NOMO-1 treated with dmso at 0.1 percent for 144 hours (cell line): Measurements from ENCODE around the gene ATP5F1D.

Experiments used
- DNase-seq: peaks from one replicate; lab custom pipeline; 2025; ENCODE audit not compliant: unreplicated experiment; lab: John Stamatoyannopoulos, UW

The ATP5F1D gene

DNA sequence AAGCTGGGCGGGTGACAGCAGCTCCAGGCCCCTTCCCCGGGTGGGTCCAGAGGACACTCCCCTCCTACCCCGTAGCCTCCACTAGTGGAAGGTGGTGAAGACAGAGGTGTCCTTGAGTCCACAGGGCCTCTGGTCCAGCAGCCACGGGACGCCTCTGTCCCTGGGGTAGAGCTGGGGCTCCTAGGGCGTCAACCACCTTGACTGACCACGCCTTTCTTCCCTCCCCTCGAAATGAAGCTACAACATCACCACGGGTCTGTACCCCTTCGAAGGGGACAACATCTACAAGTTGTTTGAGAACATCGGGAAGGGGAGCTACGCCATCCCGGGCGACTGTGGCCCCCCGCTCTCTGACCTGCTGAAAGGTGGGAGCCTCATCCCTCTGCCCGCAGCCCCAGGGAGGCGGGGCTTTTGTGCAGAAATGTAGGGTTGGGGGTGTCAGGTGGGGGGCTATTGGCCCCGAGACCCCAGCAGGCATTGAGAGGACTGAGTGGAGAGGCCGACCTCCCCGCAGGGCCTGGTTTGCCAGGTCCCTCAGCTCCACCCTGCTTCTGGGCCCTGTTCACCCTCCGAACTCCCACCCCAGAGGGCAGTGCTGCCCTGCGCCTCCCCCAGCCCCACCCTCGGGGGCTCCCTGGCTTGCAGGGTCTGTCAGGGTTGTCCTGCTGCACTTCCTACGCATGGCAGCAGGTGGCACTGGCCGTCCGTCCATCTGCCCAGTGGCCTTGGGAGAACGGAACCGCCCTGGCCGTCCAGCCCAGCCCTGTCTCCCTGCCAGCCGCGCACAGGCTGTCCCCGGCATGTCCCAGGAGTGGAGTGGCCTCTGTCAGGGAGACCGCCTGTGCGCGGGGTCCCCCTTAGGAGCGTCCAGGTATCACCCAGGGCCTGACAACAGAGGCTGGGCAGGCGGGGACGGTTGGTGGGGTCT is 20.3 kb upstream of the ATP5F1D start:
- DNase-seq: no peak

DNA sequence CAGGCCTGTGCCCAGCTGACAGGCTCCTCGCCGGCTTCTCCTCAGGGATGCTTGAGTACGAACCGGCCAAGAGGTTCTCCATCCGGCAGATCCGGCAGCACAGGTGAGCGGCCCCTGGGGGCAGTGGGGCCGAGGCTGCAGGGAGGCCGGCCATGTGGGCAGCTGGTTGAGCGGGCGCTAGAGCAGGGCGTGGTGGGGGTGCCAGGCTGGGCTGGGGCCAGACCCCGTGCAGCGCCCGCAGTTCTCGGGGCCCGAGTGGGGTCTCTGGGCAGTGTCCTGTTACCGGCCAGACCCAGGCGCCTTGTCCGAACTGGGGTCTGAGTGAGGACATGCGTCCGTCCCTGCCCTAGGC is 19.7 kb upstream of the ATP5F1D start:
- no peak for DNase-seq

DNA sequence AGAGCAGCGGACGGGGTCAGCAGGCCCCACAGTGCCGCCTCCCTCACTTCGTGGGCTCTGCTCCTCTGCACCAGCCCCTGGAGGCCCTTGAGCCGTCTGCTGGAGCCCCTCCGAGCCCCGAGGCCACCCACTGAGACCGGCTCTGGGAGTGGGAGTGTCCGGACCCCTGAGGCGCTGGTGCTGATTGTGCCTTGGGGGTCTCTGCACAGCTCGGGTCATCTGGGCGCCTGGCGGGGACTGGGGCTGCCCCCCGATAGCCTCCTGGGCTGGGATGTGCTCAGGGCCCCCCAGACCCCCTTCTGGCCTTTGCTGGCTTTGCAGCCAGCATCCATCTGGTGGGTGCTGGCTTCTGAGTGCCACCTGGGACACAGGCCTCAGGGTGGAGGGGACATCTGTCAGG is 19.2 kb upstream of the ATP5F1D start:
- DNase-seq: no peak

DNA sequence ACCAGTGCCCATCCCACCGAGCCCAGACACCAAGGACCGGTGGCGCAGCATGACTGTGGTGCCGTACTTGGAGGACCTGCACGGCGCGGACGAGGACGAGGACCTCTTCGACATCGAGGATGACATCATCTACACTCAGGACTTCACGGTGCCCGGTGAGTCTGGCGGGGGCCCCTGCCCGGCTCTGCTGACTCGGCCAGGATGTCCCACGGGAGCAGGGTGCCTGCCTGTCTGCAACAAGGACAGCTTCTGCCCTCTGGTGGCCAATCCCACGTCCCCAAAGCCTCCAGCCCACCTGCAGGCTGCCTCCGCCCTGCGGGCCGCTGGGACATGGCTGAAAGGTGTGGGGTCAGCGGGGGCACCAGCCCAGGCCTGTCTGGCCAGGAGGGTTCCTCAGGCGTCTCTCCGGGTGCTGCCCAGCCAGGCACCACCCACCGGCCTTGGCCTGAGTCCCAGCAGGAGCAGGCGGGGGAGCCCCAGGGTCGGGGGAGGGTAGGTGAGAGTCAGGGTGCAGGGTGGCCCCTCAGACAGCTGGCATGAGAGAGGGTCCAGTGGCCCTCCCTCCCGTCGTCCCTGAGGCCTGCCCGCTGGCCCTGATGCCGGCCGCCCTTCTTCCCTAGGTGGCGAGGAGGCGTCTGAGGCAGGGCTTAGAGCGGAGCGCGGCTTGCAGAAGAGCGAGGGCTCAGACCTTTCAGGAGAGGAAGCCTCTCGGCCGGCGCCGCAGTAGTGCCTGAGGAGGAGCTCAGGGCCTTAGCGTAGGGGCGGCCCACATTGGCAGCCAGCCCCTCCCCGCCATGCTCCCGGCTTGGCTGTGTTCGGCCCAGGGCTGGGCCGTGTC is 18.3 kb upstream of the ATP5F1D start:
- DNase-seq: no peak

DNA sequence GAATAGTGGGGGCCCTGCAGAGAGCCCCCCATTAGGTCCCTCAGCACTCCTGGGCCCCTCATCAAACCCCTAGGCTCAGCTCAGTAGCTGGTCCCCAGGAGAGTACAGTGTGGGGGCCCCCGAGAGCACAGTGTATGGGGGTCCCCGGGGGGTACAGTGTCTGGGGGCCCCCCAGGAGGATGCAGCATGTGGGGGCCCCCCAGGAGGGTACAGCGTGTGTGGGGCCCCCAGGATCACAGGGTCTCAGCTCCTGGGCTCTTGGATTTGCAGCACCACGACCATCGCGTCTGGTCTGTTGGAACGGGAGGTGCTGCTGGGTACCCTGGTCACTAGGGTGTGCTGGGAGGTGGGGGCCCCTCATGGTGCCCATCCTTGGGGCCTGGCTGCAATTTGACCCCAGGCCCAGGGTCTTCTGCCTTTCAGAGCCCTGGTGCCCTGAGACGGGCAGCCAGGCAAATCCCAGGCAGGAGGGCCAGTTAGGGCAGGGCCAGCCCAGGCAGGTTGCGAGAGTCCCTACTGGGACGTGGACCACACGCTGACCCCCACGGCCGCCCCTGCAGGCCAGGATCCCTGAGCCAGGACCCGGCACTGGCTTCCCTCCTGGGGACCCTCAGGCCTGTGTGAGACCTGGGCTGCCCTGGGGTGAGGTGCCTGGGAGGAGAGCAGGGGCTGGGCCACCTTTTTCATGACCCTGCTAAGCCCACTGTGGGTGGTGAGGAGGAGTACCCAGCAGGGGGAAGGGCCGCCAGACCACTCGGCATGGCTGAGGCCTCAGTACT is 17.3 kb upstream of the ATP5F1D start:
- DNase-seq: no peak

DNA sequence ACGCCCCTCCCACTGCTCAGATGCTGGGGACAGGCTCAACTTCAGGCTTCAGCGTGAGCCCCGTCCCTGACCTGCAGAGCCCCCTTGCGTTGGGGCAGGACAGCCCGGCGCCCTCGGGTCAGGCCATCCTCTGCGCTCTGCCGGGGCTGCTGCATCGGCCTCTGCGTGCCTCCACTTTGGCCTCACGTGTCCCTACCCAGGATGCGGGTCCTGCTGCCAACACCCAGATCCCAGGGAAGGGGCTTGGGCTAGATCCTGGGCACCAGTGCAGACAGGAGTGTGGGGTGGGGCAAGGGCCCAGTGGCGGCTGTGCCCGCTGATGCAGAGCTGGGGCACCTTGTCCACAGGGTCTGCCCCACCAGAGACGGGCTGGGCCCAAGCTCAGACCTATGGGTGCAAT is 16.7 kb upstream of the ATP5F1D start:
- no peak for DNase-seq

DNA sequence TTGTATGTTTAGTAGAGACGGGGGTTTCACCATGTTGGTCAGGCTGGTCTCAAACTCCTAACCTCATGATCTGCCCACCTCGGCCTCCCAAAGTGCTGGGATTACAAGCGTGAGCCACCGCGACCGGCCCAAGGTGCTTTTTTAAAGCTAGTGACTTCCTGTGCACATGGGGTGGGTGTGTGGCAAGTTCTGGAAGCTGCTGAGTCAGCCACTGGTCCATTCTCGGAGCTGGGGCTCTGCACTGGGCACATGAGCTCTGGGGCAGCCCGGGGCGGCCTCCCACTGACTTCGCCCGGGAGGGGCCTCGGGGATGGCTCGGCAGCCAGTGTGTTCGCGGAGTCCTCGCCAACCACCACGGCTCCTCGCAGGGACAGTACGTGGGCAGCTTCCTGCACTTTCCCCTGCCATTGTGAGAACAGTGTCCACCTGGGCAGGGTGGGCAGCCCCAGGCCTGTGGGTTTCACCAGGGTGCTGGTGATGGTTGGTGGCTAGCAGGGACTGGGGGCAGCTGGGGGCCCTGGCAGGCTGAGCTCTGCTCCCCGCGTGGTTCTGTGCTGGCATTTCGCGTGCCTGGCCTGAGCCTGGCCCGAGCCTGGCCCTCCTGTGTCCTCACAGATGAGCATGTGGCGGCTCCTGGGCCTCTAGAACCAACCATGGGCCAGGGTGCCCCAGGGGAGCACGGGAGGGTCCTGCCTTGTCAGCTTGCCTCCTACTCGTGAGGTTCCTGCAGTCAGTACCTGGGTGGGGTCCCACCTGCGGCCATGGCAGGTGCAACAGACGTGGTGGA is 15.9 kb upstream of the ATP5F1D start:
- DNase-seq: no peak

DNA sequence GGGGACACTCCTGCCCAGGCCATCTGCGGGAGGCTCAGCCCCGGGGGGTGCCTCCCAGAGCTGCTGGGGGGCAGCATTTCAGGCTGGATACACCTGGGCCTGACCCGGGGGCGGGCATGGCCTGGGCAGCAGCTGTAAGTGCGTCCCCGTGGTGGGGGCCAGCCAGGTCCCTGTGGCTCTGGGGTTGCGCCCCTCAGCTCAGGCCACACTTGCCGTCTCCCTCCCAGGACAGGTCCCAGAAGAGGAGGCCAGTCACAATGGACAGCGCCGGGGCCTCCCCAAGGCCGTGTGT is 15.4 kb upstream of the ATP5F1D start:
- DNase-seq: no peak

DNA sequence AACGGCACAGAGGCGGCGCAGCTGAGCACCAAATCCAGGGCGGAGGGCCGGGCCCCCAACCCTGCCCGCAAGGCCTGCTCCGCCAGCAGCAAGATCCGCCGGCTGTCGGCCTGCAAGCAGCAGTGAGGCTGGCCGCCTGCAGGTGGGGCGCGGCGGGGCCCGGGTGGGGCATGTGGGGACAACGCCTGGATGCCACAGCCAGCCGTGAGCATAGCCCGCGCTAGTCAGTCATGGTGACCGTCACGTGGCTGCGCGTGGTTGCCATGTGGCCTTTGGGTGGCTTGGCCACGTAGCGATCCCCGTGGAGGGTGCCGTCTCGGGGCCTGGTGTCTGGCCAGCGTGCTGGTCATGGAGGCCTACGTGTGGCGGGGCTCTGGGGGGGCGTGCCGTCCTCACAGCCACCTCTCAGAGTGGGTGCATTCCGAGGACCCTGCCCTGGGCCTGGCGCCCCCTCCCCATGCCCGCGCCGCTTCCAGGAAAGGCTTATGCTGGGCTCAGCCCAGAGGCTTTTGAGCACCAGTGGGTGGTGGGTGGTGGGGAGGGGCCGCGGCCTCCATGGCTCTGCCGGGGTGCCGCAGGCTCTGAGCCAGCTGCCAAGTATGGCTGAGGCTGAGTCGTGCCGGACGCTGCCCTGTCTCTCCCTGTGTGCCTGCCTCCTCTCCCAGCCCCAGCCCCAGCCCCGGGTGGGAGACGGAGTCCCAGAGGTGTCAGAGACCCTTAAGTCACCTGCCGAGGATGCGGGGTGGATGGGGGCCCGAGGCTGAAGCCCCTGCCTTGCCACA is 14.8 kb upstream of the ATP5F1D start:
- no peak for DNase-seq

DNA sequence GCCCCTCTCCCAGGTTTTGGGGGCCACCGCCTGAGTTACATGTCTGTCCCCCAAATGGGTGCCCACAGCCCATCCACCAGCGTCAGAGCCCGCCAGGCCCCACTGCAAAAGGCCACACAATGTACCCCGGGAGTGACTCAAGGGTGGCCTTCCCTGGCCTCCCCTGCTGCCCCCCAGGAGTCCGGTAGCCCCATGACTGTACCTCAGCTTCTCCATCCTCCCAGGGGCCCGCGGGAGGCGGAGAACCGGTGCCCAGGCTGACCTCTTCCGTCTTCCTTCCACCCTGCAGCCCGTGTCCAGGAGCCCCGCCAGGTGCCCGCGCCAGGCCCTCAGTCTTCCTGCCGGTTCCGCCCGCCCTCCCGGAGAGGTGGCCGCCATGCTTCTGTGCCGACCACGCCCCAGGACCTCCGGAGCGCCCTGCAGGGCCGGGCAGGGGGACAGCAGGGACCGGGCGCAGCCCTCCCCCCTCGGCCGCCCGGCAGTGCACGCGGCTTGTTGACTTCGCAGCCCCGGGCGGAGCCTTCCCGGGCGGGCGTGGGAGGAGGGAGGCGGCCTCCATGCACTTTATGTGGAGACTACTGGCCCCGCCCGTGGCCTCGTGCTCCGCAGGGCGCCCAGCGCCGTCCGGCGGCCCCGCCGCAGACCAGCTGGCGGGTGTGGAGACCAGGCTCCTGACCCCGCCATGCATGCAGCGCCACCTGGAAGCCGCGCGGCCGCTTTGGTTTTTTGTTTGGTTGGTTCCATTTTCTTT is 14.1 kb upstream of the ATP5F1D start:
- no peak for DNase-seq

DNA sequence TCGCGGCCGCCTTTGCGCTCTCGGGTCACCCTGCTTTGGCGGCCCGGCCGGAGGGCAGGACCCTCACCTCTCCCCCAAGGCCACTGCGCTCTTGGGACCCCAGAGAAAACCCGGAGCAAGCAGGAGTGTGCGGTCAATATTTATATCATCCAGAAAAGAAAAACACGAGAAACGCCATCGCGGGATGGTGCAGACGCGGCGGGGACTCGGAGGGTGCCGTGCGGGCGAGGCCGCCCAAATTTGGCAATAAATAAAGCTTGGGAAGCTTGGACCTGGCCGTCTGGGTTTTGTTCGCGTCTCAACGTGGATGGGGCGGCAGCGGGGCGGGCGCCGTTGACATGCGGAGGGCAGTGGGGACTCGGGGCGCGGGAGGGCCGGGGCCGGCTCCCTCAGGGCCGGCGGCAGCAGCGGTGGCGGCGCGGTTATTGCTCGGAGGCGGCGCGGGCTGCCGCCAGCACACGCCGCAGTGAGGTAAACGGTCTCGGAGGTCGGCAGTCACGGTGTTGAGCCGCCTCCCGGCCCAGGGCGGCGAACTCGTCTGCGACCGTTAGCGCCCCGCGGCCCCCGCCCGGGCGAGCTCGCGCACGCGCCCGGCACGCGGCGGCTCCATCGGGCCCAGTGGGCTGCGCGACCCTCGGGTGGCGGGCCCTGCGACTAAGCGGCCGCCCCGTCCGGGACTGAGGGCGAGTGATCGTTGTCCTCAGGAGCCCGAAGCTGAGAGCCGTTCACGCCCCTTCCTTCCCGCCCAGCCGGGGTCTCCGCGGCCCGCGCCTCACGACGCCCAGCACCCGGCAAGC is 13.2 kb upstream of the ATP5F1D start:
- no peak for DNase-seq

DNA sequence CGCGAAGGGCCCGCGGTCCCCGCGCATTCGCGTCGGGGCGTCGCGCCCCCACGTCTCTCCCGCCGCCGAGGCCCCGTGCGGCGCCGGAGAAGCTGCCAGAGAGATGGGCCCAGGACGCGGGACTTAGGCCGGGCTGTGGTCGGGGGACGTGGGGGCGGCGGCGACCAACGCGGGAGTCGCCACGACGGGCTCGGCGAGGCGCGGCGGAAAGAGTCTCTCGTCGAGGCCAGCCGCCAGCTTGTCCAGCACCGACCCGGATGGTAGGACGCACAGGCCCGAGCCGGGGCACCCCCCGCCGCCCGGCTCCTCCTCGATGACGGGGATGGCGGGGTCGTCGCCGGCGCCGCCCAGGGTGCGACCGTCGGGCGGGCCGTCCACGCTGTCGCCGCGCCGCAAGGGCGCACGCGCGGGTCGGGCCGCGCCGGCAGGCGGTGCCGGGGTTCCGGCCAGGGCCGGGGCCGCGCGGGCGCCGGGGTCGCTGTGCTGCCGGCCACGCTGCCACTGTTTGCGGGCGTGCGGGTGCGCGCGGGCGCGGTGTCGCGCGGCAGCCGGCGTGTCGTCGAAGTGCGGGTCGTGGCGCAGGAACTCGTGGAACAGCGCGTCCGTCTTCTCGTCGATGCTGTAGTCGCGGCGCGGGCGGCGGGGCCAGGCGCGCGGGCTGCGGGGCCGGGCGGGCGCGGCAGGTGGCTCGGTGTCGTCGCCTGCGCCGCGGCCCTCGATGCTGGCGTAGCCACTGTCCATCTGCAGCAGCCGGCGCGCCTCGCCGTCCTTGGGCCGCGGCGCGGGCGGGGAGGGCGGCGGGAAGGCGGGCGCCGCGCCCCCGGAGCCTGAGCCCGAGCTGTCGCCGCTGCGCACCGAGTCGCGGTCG is 12.3 kb upstream of the ATP5F1D start:
- no peak for DNase-seq

DNA sequence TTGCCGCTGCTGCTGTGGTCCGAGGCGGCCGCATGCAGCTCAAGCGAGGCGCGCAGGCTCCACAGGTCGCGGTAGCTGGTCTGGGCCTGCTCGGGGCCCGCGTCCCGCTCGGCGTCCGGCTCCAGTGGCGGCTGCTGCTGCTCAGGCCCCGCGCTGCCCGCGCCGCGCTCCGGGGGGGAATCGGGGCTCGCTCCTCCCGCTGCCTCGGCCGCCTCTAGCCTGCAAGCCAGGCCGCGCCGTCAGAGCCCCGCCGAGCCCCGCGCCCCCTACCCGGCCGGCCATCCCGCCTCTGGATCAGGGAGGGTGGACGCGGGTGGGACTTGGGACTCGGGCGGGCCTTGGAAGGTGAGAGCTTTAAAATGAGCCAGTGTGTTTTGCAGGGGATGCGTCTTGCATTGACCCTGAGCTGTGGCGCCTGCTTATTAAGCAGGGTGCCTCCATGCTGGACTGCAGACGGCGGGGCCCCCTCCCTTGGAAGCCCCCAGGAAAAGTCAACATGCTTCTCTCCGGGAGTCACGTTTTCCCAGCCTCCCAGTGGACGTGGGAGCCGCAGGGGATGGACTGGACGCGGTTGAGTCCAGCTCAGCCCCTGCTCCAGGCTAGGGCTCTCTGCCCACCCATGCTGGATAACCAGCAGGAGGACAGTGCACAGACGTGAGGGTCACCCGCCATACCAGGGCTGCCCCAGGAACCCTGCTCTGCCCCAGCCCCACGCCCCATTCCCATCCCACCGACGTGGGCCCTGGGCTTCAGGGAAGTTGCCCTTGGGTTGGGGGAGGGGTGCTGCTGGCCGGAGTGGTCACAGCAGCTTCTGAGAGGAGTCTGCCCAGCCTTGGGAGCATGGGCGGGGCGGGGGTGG is 11.4 kb upstream of the ATP5F1D start:
- DNase-seq: no peak

DNA sequence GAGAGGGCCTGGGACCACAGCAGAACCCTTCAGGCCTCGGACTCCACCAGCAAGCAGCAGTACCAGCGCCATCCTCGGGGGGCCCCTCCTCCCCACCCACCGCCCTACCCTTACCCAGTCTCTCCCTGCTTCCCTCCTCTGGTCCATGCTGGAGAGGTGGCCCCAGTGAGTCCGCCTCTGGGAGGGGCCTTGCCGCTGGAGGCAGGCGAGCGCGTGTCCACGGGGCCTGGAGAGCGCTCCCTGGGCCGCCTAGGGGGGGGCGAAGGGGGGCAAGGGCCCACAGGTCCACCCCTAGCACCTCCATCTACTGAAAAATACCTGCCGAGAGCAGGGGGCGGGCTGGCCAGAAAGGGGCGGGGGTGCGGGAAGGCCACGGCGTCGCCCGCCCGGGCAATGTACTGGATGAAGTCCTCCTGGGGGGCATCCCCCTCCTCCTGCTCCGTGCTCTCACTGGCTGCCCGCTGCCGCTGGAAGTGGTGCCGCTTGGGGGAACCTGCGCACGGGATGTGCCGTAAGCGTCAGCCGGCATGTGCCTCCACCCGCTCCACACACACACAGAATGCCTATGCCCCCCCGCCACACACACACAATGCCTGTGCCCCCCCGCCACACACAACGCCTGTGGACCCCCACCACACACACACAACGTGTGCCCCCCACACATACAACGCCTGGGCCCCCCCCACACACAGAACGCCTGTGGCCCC is 10.6 kb upstream of the ATP5F1D start:
- DNase-seq: no peak

DNA sequence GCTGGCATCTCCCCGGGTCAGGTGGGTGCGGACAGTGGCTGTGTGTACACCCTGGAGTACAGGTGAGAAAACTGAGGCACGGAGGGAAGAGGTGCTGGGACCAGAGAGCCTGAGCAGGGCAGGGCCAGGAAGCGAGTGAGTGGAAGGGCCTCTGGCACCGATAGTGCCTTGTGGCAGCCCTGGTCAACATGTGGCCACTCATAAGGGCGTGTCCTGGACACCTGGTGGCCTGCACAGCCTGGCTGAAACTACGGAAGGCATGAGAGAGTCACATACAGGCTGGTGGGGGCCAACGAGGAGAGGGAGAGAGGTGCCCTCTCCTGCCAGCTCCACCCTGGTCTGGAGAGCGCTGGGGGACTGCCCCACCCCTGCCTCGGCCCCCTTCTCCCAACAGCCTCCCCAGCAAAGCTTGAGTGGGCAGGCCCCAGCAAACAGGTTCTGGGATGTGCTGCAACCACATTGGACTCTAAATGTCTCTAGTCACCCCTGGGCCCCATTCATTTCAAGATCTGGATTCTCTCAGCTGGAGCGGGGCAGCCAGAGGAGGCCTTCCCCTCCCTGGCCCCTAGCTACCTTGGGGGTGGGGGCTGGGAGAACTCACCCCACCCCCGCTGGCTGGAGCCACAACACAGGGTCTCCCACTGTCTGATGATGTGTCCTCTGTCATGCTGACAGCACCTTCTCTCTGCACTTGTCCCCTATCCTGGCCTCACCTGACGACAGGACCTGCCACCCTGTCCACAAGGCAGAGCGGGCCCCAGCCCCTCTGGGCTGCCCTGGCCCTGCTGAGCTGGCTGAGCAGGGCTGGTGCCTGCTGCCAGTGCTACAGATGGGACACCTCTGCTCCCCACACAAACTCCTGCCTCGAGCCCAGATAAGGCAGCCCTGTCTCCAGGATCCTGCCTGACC is 9.6 kb upstream of the ATP5F1D start:
- DNase-seq: no peak
